ENCODE results near the gene GJD3. TPM values are rescaled to one million over a fixed set of nuclear protein-coding genes. Genes with fewer than 3 reads are reported as not detected.

GJD3 gene
- total and polyA plus RNA-seq, 2 of the 4 experiments (the other 2 are of a cell fraction): 0.10 TPM; not detected in 1

- no peak overlapping the region for H2BK120ac ChIP-seq (ENCODE audit: low read depth, low read length)
- intact Hi-C loops (cut with micrococcal nuclease) (no loop called here), in situ Hi-C loops (cut with MboI; ENCODE audit: low sequenced_read_pairs) (no loop called here), dilution Hi-C loops (cut with HindIII; ENCODE audit: low sequenced_read_pairs, unreplicated experiment) (no loop called here)
- no peak overlapping the region for H4K91ac ChIP-seq (ENCODE audit: insufficient read depth, low read depth, low read length)
- no peak overlapping the region for H3K23ac ChIP-seq (ENCODE audit: low read depth, low read length)
- H2AK9ac ChIP-seq (replicated peaks; ENCODE audit: low read depth, low read length, poor library complexity): peak overlapping the region; percentile 53
- no peak overlapping the region for H2AFZ ChIP-seq (replicated peaks; ENCODE audit: low read length, poor library complexity)
- no peaks in the 10 kb centered on the region for H3K27me3 ChIP-seq (ENCODE audit: control insufficient read depth, insufficient read depth, low read length)
- no peak overlapping the region for H3K18ac ChIP-seq (ENCODE audit: low read depth, low read length)
- H2BK20ac ChIP-seq (ENCODE audit: low read depth, low read length): no peak overlapping the region
- H2AK5ac ChIP-seq (ENCODE audit: low read depth, low read length): no peak overlapping the region
- no peak overlapping the region for H2BK15ac ChIP-seq (ENCODE audit: low read depth, low read length)
- TF ChIP-seq SMC3 (IDR thresholded peaks at IDR 0.05; ENCODE audit: low read depth, low read length): no peak
- TF ChIP-seq USF2 (IDR thresholded peaks at IDR 0.05; ENCODE audit: low read depth, low read length): no peak
- no peak for TF ChIP-seq CEBPB (IDR thresholded peaks at IDR 0.05; ENCODE audit: low read depth, low read length)
- no peak for TF ChIP-seq ELK1 (IDR thresholded peaks at IDR 0.05; ENCODE audit: borderline replicate concordance, low read depth, low read length)
- TF ChIP-seq MAZ (IDR thresholded peaks at IDR 0.05; ENCODE audit: borderline replicate concordance, low read depth, low read length): no peak
- no peak for TF ChIP-seq RAD21 (IDR thresholded peaks at IDR 0.05; ENCODE audit: low read length)
- TF ChIP-seq CTCF (conservative IDR thresholded peaks at IDR 0.05; ENCODE audit: low read depth, low read length): no peak
- no peak for TF ChIP-seq FOS (IDR thresholded peaks at IDR 0.05; ENCODE audit: low read depth, low read length)
- no peak for TF ChIP-seq MAFK (IDR thresholded peaks at IDR 0.05; ENCODE audit: low read depth, low read length)
- TF ChIP-seq RFX5 (IDR thresholded peaks at IDR 0.05; ENCODE audit: low read depth, low read length): no peak
- TF ChIP-seq POLR2A (IDR thresholded peaks at IDR 0.05; ENCODE audit: low read depth, low read length): no peak
- TF ChIP-seq NFE2L2 (IDR thresholded peaks at IDR 0.05; ENCODE audit: low read depth, low read length): no peak
- TF ChIP-seq MXI1 (IDR thresholded peaks at IDR 0.05; ENCODE audit: borderline replicate concordance, low read depth, low read length): no peak
- TF ChIP-seq BHLHE40 (IDR thresholded peaks at IDR 0.05; ENCODE audit: low read depth, low read length): no peak
- no peak for TF ChIP-seq RCOR1 (IDR thresholded peaks at IDR 0.05; ENCODE audit: insufficient replicate concordance, low read length)
- no peak for TF ChIP-seq CHD1 (IDR thresholded peaks at IDR 0.05; ENCODE audit: low read depth, low read length)
- H3K14ac ChIP-seq (replicated peaks; ENCODE audit: low read depth, low read length): no peak overlapping the region
- H3K4me3 ChIP-seq (ENCODE audit: insufficient read depth, low read depth, low read length): no peak overlapping the region
- peaks cover 40% of the 10 kb centered on the region for H3K9me1 ChIP-seq (ENCODE audit: insufficient read depth, low read length)
- H2BK5ac ChIP-seq (ENCODE audit: low read depth, low read length, poor library complexity, severe bottlenecking): no peak overlapping the region
- no peak overlapping the region for H3K4ac ChIP-seq (ENCODE audit: low read depth, low read length)
- no peak overlapping the region for H4K8ac ChIP-seq (ENCODE audit: low read depth in 2 of 2, low read length in 2 of 2)
- ChIA-PET POLR2A (ENCODE audit: unreplicated experiment) (no interaction called here), CTCF (interaction anchor here (0.9 kb wide), 1 partner anchor 46 kb away, joined by 3 read pairs; no protein-coding TSS in a partner anchor)
- no peak overlapping the region for H3K4me2 ChIP-seq (ENCODE audit: low read depth, low read length)
- WGBS, 2 experiments (ENCODE audit: extremely low coverage in 2 of 2, insufficient read length in 1 of 2): no CpG with 5 or more reads among the region's 10 CpGs
- no peak for DNase-seq
- H3K56ac ChIP-seq (ENCODE audit: extremely low read depth, insufficient read depth, low read length): no peak overlapping the region
- H3K4me1 ChIP-seq (ENCODE audit: control insufficient read depth, insufficient read depth, low read length): peaks cover 55% of the 10 kb centered on the region
- no peak overlapping the region for H3K9ac ChIP-seq (ENCODE audit: low read depth, low read length)
- peaks cover 47% of the 10 kb centered on the region for H4K20me1 ChIP-seq (ENCODE audit: insufficient read depth, low read length)
- H3K79me1 ChIP-seq (ENCODE audit: low read depth in 1 of 2, low read length in 2 of 2): peaks cover 17 to 94% of the 10 kb centered on the region in 2 experiments
- no peak overlapping the region for H4K5ac ChIP-seq (ENCODE audit: low read depth, low read length)
- ATAC-seq (ENCODE audit: low read depth): no peak
- no peak overlapping the region for H3K27ac ChIP-seq (ENCODE audit: insufficient read depth, low read length)
- peaks cover 4% of the 10 kb centered on the region for H3K36me3 ChIP-seq (ENCODE audit: control insufficient read depth, insufficient read depth, low read length)
- no peaks in the 10 kb centered on the region for H3K9me3 ChIP-seq (ENCODE audit: control insufficient read depth, insufficient read depth, low read length)
- BruUV-seq (replicated peaks): no TSS peak
Observed at GRCh38 chr17:40330850-40331470, 33.6 kb downstream of the GJD3 start.
